CD4-positive, alpha-beta T cell treated with Interleukin-4 for 1 hour (primary cell): ENCODE results near the gene GLRA3.
"Not testable (repeated sequence)": the region's sequence is repeated elsewhere in the genome, so short reads cannot be mapped to it uniquely, and the experiment has no call there.

ENCODE experiments used
- DNase-seq, 2 donors: peaks; one replicate each; pipeline ENCODE4 v3.0.0-alpha.2; 2020 to 2022

GLRA3 gene

DNA sequence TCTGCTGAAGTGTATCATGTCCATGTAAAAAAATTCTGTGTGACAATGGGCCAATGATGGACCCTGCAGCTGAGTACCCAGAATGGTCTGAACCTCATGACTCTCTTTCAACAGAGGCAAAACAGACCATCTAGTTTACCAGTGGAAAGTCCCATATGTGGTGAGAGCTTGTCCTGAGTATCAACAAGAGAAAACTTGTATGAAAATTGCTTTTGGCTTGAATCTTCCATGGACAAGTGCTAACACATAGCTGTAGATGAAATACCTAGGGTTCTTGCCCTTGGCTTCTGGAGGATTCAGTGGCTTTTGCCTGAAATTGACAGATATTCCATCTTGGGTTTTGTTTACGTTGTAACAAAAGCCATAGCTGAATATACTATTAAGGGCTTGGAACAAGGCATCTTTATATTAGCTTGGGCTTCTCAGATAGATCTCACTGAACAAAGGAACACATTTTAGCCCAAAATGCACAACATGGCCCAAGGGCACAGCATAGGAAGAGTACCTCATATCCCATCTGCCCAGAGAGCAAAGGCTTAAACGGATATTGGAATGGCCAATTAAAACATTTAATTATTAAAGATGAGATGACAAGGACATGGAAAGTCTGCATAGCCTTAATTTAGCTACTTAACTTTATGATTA, 178.2 kb downstream of the GLRA3 start:
- no peak for DNase-seq

DNA sequence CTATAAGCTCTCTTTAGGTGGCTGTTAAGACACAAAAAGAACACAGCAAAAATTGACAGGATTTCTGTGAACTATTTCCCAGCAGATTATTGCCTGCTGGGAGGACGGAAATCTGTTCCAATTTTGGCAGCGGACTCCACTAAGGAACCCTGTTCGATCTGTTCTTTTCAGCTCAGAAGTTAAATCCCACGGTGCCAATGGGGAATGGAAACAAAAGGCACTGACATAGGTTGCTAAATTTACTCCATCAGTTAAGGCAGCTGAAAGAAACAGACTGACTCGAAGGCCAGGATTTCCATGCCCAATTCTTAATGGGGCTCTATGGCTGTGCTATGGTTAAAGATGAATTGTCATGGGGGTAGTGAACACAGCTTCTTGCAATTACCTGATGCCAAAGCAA, 180.2 kb downstream of the GLRA3 start:
- no peak for DNase-seq

DNA sequence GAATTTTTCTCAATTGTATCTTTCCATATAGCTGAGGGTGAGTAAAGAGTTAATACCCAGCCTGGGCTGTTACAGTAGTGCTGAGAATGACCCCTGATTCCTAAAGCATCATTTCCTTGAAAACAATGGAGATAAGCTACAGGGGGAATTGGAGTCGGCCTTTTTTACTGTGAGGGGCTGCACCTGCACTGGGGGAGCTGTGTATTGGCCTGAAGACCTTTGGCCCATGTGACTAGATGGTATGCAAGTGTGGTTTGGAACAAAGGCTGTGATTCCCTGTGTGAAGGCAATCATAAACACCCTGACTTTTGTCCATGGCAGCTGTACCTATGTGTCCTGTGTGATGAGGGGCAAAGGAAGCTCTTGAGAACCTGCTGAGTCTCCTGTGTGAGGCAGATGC, 182.7 kb downstream of the GLRA3 start:
- DNase-seq, result no peak

DNA sequence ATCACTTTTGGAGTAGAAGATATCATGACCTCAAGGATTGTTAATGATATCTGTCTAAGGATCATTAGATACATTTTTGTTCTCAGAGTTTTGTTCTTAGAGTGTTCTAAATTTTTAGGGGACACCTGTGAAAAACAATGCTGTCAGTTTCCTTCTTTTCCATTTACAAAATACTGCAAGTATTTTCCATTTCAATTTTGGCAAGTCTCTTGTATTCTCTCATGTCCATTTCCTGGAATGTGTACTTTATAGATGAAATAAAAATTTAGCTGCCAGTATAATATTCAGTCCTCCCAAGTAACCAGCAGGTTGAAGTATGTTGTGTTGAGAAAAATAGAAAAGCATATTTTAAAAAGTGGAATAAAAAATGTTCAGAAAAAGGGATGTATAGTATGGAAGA, 188.9 kb downstream of the GLRA3 start:
- DNase-seq, result no peak

DNA sequence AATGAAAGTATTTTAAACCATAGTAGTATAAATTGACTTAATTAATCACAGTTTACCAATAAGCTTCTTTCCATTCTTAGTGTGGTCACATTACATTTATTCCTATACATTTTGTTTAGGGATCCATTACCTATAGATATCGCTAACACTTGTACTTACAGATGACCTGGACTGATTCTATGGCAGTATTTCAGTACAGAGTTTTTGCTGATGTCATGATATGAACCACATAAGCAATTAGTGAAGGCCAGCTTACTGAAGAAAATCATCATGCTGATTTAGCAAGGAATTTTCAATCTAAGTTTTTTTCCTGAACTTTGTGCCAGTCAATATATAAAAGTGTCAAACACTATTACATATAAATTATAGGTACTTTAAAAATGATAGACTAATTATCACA, 193.3 kb downstream of the GLRA3 start:
- DNase-seq, result no peak

DNA sequence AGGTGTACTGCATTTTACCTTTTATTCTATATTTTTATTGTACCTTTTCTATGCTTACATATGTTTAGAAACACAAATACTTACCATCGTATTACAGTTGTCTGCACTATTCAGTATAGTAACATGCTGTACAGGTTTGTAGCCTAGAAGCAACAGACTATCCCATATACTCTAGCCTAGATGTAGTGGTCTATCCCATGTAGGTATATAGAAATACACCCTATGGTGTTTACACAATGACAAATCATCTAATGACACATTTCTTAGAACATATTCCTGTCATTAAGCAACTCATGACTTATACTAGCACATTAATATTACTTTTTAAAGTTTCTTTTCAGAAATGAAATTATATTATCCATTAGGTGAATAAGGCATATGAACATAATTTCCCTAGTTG, 195.6 kb downstream of the GLRA3 start:
- no peak for DNase-seq

DNA sequence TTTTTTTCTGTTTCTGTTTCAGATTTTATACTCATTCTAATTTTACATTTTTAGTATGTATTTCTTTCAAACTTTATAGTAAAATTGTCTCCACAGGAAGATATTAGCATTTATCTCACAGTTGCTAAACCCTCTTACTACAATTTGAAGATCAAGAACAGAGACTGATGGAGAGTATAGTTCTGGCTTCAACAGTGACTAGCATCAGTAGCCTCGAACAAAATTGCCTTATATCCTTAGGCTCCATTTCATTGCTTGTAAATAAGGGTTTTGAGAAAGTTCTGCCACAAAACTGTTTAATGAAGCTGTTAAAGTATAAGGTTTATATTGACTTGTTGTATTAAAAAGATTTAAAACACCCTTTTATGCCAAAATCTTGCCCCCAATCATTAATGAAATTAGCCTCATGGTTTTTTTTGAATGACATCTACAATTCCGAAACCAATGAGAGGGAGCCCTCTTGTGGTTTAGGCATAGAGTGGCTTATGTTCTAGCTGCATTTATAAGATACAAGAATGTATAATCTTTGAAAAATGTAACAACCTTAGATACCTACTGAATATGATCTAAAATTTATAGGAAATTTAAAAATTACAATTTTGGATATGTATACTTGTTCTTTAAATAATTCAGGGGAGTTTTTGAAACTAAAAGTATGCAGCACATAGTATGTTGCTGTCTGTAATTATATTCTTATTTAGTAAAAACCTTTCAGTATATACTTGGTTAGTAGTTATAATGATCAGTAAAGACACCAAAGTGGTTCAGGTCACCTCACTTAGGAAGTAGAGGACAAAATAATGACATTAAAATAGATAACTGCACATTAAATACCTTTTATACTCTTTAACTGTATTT, 196.9 kb downstream of the GLRA3 start:
- peak in 1 of 2 donors; percentile 24 for DNase-seq

DNA sequence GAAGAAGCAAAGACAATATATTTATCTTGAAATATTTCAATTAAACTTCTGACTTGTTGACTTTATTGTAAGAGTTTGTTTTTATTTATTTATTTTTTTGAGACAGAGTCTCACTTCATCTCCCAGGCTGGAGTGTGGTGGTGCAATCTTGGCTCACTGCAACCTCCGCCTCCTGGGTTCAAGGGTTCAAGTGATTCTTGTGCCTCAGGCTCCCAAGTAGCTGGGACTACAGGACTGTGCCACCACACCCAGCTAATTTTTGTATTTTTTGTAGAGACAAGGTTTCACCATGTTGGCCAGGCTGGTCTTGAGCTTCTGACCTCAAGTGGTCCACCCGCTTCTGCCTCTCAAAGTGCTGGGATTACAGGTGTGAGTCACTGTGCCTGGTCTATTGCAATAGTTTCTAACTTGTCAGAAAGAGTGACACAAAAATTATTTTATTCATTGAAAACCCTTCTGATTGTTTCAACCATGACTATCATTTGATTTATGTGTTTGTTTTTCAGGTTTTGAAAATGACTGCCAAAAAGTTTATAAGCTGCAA, 199.1 kb downstream of the GLRA3 start:
- not testable (repeated sequence) for DNase-seq

DNA sequence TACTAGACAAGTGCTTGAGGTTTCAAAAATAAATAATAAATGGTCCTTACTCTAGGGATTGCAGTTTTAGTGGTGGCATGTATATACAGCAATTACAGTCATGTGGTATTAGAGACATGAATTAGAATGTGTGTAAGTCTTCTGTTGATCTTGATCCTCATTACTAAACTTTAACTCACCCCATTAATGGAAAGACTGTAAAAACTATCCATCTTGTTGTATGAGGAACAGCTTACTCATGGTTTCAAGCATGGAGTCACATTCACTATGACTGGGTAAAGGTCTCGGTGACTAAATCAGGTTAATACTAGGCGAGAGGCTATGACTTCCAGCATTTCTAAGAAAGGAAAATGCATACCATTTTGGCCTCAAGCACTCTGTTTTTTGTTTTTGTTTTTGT, 199.8 kb downstream of the GLRA3 start:
- DNase-seq, result no peak

DNA sequence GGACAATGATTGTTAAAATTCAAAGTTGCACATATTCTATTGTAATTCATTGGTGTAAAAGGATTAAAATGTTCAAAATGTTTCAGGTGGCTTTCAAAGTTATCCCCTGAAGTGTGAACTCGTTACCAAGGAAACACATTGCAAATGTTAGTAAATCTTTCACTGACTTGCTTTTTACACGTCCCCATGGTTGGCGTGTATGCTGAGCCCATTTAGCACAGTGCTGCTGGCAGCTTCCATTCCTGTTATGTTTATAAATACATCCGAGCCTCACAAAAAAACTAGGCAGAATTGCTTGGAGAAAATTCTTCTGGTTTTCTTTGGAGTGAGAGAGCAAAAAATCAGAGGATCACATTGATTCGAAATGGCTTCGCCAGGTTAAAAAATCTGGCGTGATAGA, 200.9 kb downstream of the GLRA3 start:
- DNase-seq, result no peak

DNA sequence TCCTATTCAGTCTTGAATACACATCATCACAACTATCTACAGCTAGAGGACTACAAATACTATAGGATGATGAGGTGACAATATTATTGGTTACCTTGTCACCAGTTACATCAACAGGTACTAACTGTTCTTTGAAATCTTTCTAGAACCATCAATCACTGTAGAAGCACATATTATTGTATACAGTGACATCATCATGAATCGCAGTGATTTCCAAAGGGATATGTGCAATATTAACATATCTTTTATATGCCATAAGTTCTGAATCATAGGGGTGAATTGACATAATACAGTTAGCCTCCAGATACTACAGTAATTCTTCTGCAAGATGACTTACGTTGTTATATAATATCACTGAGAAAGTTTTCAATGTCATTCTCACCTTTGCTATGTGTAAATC, 201.6 kb downstream of the GLRA3 start:
- no peak for DNase-seq

DNA sequence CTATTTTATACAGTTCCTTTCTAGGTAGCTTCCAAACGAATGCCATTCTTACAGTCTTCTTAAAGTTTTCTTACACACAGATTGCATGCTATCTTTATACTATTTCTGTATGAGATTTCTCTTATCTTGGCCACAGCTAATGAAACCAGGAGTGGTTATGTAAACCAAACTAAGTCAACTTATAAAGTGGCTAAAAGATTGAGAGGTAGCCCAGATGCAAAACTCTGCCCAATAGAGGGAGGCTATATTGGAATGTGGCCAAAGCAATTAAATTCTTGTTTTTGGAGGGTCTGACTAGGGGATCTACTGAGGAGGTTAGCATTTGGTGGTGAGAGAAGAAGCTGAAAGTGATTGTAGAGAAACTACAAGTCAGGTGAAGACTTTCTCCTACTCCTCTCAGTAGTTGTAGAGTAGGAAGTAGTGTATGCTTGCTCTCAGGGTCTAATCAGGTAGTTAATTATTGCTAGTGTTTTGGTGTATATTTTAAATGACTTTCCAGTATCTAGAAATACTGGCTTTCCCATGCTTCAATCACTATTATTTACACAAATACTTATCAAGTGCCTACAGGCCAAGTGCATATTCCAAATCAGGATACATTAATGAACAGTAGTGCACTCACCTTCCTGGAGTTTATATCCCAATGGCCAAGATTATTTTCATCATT, 202.6 kb downstream of the GLRA3 start:
- DNase-seq, result no peak

DNA sequence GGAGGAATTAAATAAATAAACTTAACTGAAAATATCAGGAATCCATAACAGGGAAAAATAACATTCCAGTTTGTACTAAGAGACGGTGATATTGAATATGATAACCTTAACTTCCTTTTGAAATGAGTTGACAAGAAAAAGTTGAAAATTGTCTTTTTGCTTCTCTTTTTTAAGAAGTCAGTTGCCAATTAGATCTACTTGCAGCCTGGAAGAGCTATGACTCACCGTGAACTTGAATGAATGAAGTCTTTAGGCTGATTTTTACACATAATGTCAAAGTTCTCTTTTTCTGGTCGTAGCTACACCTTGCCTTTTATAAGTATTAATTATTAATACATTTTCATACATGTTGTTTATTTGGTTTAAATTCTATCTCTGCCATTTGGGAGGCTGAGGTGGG, 212.4 kb downstream of the GLRA3 start:
- DNase-seq, result no peak

DNA sequence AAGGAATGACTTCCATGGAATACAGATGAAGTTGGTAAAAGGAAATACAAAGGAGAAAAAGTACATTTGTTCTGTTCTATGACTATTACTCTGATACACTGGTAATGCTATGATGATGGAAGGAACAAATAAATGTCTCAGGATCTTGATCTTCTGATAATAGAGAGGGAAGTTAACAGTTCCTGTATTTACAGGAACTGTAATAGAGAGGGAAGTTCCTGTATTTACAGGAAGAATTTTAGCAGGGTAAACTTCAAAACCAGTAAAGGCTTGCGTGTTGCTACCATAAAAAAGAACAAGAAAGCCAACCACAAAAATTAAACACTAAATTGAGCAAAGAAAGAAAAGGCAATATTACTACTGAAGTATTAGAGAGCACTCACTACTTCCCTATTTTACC, 215.1 kb downstream of the GLRA3 start:
- no peak for DNase-seq

DNA sequence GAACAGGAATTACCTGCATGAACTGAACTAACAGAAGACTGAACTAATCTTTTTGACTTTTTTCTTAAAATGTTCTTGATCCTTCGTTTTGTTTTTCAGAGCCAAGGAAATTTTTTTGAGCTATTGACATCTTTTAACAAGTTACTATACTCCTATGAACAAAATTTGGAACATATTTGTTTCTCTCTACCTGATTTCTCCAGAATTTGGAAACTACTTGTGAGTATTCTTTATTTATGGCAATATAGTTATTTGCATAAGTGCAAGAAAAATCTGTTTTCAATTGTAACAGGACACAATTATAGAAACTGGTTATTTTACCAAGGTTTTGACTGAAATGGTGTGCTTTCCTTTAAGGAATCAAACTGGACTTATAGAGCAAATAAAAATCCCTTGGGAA, 217.3 kb downstream of the GLRA3 start:
- no peak for DNase-seq

DNA sequence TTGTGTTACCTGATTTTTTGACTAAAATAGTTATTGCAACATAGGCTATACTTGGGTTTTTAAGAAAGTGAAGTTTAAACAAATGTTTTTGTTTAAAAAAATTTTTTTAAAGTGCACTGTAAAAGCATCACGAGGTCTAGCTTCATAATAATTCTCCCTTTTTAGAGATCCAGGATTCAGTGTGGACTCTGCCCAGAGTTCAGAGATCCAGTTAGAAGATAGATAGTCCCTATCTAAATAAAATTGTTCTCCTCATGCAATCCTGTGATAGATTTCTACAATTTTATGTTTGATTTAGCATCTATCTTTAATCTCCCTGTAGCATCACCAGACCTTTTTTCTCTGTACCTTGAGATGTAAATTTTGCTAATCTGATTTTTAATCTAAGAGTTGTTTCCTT, 221.3 kb downstream of the GLRA3 start:
- no peak for DNase-seq

DNA sequence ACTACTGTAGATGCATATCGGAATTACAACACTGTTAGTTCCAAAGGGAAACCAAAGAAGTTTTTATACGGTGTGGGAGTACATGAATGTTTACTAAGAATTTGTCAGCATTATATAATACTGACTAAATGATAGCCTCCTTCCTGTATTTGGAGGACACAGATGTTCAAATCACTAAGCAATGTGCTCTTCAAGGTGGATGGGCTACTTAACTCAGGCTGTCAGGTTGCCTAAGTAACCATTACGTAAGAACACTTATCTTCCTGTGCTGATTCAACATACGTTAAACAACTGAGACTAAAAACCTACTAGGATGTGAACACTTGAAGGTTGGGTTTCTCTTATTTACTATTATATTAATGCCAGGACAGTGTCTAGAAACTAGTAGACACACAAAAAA, 224.8 kb downstream of the GLRA3 start:
- DNase-seq, result no peak

DNA sequence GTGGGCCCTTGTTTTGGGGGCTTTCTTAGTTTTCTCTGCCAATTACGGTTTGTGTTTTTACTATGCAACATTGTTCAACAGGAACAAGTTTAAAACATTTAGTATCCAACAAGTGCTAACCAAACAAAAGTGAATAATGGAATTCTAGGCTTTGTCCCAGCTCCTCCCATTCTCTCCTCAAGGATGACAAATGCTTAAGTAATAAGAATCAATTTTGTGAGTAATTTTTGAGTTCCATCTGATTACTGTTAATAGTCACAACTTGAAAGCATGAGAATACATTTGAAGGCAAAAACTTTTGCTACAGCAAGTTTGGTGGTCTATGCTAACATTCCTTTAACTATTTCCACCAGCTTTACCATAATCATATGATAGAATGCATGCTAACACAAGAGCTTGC, 228.7 kb downstream of the GLRA3 start:
- DNase-seq, result no peak

DNA sequence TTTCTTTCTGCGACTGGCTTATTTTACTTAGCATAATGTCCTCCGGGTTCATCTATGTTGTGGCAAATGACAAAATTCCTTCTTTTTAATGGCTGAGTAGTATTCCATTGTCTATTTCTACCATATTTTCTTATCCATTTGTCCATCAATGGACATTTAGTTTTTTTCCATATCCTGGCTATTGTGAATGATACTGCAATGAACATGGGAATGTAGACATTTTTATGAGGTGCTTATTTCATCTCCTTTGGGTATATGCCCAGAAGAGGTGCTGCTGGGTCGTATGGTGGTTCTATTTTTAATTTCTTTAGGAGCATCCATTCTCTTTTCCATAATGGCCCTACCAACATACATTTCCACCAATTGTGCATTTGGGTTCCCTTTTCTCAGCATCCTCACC, 230.2 kb downstream of the GLRA3 start:
- no peak for DNase-seq

DNA sequence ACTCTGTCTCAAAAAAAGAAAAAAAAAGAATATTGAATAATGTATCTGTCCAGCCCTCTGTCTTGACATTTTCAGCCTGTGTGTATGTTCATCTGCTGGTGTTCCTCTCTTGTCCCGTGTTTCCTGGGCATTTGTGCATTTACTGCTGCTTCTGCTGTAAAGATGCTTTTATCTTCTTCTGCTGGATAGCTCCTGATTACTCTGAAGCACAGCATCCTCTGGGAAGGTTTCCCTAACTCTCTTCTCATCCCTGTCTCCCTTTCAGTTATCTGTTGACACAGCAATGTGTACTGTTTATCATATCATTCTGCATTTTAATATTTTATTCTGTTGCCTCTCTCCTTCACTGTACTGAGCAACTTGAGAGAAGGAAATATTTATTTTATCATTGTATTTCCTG, 232.5 kb downstream of the GLRA3 start:
- no peak for DNase-seq

DNA sequence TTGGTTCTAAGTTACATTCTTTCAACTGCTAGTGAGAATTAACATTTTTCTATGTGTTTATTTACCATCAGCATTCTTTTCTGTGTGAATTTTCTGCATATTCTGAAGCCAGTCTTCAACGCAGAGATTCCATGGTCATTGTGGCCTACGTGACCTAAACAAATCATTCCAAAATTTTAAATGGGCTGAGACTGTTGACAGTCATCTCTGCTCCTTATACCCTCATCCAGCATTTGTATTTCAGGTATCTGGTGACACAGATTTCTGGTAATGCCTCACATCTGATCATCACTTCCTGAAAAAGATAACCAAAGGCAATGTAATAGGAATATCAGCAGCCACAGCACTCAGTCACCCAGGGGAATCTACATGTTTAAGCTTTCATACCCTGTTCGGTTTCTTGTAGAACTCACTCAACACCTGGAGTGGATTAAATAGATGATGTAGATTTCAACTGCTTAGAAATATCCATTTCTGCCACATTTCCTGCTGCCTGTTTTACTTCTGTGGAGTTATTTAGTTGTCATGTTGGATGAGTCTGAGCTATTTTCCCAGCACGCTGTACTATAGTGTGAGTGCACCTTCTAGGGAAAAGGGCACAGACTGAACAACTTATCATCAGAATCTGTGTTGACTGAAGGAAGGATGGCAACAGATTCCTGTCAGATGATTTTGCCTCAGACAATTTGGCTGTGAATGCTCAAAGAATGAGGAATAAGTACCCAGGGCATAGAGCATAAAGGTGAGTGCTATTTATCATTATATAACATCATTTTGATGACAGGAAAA, 233.7 kb downstream of the GLRA3 start:
- no peak for DNase-seq

DNA sequence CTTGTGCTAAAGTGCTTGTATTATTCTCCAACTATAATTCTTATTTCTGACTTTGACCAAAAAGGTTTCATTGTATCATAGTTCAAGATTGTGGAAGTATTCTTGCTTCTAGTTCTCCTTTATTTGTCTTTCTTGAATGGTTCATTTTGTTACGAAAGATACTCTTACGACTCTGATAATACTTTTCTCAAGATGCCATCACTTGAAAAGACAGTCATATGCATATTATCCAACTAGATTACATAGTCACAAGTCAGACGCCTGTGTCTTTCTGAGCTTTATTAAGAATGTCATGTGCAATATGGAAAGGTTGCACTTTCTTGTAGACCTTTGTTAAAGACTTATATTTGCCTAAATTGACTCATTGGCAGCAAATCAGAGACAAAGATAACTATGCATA, 235.3 kb downstream of the GLRA3 start:
- DNase-seq, result no peak

DNA sequence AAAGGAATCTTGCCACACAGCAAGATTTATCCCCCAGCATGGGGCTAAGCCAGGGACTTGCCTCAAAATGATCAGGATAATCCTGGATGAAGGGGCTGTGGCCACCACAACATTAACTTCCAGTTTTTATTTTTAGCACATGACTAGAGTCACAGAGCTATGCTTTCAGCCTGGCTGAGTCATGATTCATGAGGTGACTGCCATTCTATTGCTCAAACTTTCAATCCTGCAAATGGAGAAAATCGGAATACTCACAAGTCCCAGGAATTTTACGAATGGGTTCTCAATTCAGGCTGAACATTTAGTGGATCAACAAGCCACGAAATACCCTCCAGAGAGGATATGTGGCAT, 236.1 kb downstream of the GLRA3 start:
- peak in 1 of 2 donors; percentile 19 for DNase-seq
